GM12892 (cell line): ENCODE data around the gene LEAP2.

Experiments
- POLR2A ChIP-seq: IDR thresholded peaks from 2 replicates; pipeline ENCODE4 v1.6.1; 2011; ENCODE audit warnings: low read depth, low read length, control low read depth
- POLR2AphosphoS5 ChIP-seq: IDR thresholded peaks from 2 replicates; pipeline ENCODE4 v1.6.1; 2011; ENCODE audit warnings: low read depth, low read length, control low read depth
- TAF1 ChIP-seq: IDR thresholded peaks from 2 replicates; pipeline ENCODE4 v1.6.1; 2011; ENCODE audit warnings: low read depth, mild to moderate bottlenecking, control low read depth, low read length, borderline replicate concordance

DNA sequence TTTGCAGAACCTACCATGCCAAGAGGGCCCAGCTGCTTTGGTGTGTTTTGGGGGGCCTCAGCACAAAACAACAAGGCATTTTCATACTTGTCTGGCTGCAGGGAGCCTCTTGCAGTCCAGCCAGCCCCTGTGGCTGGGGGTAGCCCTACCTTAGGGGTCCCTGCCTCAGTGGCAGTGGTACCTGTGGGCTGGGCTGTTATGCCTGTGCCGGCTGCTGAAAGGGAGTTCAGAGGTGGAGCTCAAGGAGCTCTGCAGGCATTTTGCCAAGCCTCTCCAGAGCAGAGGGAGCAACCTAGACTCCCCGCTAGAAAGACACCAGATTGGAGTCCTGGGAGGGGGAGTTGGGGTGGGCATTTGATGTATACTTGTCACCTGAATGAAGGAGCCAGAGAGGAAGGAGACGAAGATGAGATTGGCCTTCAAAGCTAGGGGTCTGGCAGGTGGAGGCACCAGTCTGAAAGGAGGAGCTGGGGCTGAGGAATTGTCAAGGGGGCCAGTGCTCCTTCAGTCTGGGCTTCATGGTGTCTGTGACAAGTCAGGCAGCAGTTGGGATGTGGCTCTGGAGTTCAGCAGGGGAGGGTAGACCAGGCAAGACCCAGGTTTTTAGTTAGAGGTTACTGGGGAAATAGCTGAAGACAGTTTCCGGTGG is 44.5 kb upstream of the LEAP2 start:
- TF ChIP-seq POLR2A (no peak), POLR2AphosphoS5 (no peak), TAF1 (no peak)
